H1 (cell line): Measurements from ENCODE around the gene TMPRSS3. TPM values are rescaled to one million over a fixed set of nuclear protein-coding genes. Genes with fewer than 3 reads are reported as not detected.

Experiments
- BCL11A ChIP-seq, 2 experiments: IDR thresholded peaks; one replicate each; pipeline ENCODE4 v1.6.1; 2011; ENCODE audit warnings: low read depth in 2 of 2, low read length in 2 of 2, mild to moderate bottlenecking in 2 of 2
- POLR2AphosphoS5 ChIP-seq: IDR thresholded peaks from 2 replicates; pipeline ENCODE4 v1.6.1; 2011; ENCODE audit warnings: low read depth, low read length
- SUZ12 ChIP-seq: fragments of 200-600 bp; sonication (generic); IDR thresholded peaks from 2 replicates; pipeline ENCODE4 v1.6.1; 2012; ENCODE audit warnings: mild to moderate bottlenecking, inconsistent platforms, low read length, moderate library complexity, mixed read lengths
- TAF1 ChIP-seq: IDR thresholded peaks from 2 replicates; pipeline ENCODE4 v1.6.1; 2011; ENCODE audit warnings: mild to moderate bottlenecking, low read depth, low read length
- polyA plus RNA-seq, 7 experiments: library from polyadenylated mRNA; depleted of rRNA in 3 of 7; stranded (reverse) in 5 of 7; unstranded in 2 of 7; fragments of >200 nt in 5 of 7; fragments of 200-250 nt in 2 of 7; gene quantifications; 1 replicate in 5 of 7; 2 replicates in 1 of 7; 4 replicates in 1 of 7; pipeline versions ENCODE4 v1.2.1 to v1.2.3, GENCODE V29; 2011 to 2013; ENCODE audit warnings: missing spikeins in 2 of 7, mixed read lengths in 2 of 7
- total RNA-seq: library from RNA; stranded (reverse); fragmentation: NEBNext Ultra II Directional; extraction: Animal tissue kit (Norgen Biotek cat#: 25700); gene quantifications from 2 replicates; pipeline ENCODE4 v1.2.1, GENCODE V29; 2021

Gene TMPRSS3
- total and polyA plus RNA-seq, 2 of the 8 experiments (the other 6 are each of a cell fraction or from before 2014, with no cell fraction given), result 0.38 TPM; not detected in 1

DNA sequence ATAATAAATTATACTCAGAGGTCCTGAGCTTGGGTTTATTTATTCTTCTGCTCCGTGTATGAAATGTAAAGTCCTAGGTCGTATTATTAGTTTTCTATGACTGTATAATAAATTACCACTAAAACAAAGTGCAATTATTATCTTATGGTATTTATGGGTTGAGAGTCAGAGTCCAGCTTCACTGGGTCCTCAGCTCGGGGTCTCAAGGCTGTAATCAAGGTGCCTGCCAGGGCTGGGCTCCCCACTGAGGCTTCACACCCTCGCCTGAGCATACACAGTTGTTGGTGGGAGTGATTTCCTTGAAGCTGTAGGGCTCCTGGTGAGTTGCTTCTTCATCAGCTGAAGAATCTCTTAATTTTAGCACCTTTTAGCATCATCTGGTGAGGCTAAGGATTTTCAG, 23.0 kb upstream of the TMPRSS3 start (continued):
- no peak for TF ChIP-seq BCL11A (IDR thresholded peaks at IDR 0.05; ENCODE audit: low read depth in 2 of 2, low read length in 2 of 2)
- no peak for TF ChIP-seq TAF1
- no peak for TF ChIP-seq POLR2AphosphoS5
- TF ChIP-seq SUZ12, result no peak
